Endodermal cell (in vitro differentiated cells): ENCODE results near the gene TBC1D16. TPM values are rescaled to one million over a fixed set of nuclear protein-coding genes. Genes with fewer than 3 reads are reported as not detected.
A peak's percentile ranks its signal among the peaks of the same experiment; 100 is the strongest.

ENCODE experiments used
- DNase-seq: peaks from one replicate; pipeline ENCODE4 v3.0.0-alpha.2; 2017
- H3K27ac ChIP-seq: 2 replicates; pipeline ENCODE4 v1.5.1; 2013; ENCODE audit warnings: mild to moderate bottlenecking, low read depth, low read length, moderate library complexity
- H3K27me3 ChIP-seq: 2 replicates; pipeline ENCODE4 v1.6.1; 2013; ENCODE audit warnings: mild to moderate bottlenecking, low read length, moderate library complexity; ENCODE audit not compliant: insufficient read depth, control insufficient read depth, poor library complexity, severe bottlenecking
- H3K36me3 ChIP-seq: 2 replicates; pipeline ENCODE4 v1.7.0; 2013; ENCODE audit warnings: mild to moderate bottlenecking, low read length, moderate library complexity; ENCODE audit not compliant: control insufficient read depth, insufficient read depth
- H3K4me1 ChIP-seq: one replicate; pipeline ENCODE4 v1.7.0; 2013; ENCODE audit warnings: low read length; ENCODE audit not compliant: control insufficient read depth, insufficient read depth
- H3K4me3 ChIP-seq: 2 replicates; pipeline ENCODE4 v1.5.1; 2013; ENCODE audit warnings: mild to moderate bottlenecking, low read length, moderate library complexity
- H3K9ac ChIP-seq: 2 replicates; pipeline ENCODE4 v1.6.1; 2013; ENCODE audit warnings: mild to moderate bottlenecking, low read length, moderate library complexity; ENCODE audit not compliant: poor library complexity, severe bottlenecking; ENCODE audit errors: extremely low read depth
- H3K9me3 ChIP-seq: 2 replicates; pipeline ENCODE4 v1.6.1; 2013; ENCODE audit warnings: mild to moderate bottlenecking, low read length, moderate library complexity; ENCODE audit not compliant: control insufficient read depth
- H3K27ac Mint-ChIP-seq: 2 replicates; pipeline ENCODE4 v1.8.0; 2020; ENCODE audit warnings: mixed read lengths
- H3K27me3 Mint-ChIP-seq: 2 replicates; pipeline ENCODE4 v1.8.0; 2021; ENCODE audit warnings: mild to moderate bottlenecking, mixed read lengths; ENCODE audit not compliant: insufficient read depth
- H3K36me3 Mint-ChIP-seq: 2 replicates; pipeline ENCODE4 v1.8.0; 2020; ENCODE audit warnings: low read depth, mixed read lengths
- H3K4me1 Mint-ChIP-seq: 2 replicates; pipeline ENCODE4 v1.8.0; 2020; ENCODE audit warnings: mixed read lengths
- H3K4me3 Mint-ChIP-seq: 2 replicates; pipeline ENCODE4 v1.8.0; 2020; ENCODE audit warnings: mild to moderate bottlenecking, moderate library complexity, mixed read lengths
- H3K9me3 Mint-ChIP-seq: 2 replicates; pipeline ENCODE4 v1.8.0; 2020; ENCODE audit warnings: mild to moderate bottlenecking, mixed read lengths
- WGBS, 2 experiments: methylation state at CpG; one replicate each; pipeline versions ENCODE4 v1.1.5 to v1.1.7; 2013; ENCODE audit warnings: missing lambda C conversion rate in 2 of 2, mixed read lengths in 1 of 2; ENCODE audit not compliant: insufficient coverage in 1 of 2, insufficient read length in 1 of 2; 5-methylcytosine and 5-hydroxymethylcytosine counted together
- long read RNA-seq, 4 experiments: library from polyadenylated mRNA in 2 of 4; library from RNA in 1 of 4; library from capped mRNA in 1 of 4; stranded (forward) in 3 of 4; unstranded in 1 of 4; transcript quantifications; one replicate each; pipeline ENCODE4 v2.0.0, GENCODE V29; 2020 to 2021; ENCODE audit warnings: inconsistent platforms in 1 of 4
- polyA plus RNA-seq, 2 experiments: library from polyadenylated mRNA; stranded (reverse); fragments of 50-300 nt; gene quantifications; one replicate each; pipeline ENCODE4 v1.2.3, GENCODE V29; 2013
- total RNA-seq, 2 donors: library from RNA; stranded (reverse); fragmentation: NEBNext Ultra II Directional in 1 of 2; extraction: Animal tissue kit (Norgen Biotek cat#: 25700) in 1 of 2; gene quantifications; 2 replicates in 1 of 2; 3 replicates in 1 of 2; pipeline ENCODE4 v1.2.1, GENCODE V29; 2021
- TF ChIP-seq, protein P1 (sequence below): fragments of 200-600 bp; sonication (generic); conservative IDR thresholded peaks from 2 replicates; pipeline ENCODE4 v1.5.0; 2021; ENCODE audit warnings: antibody characterized with exemption, mild to moderate bottlenecking

TBC1D16 gene, protein sequence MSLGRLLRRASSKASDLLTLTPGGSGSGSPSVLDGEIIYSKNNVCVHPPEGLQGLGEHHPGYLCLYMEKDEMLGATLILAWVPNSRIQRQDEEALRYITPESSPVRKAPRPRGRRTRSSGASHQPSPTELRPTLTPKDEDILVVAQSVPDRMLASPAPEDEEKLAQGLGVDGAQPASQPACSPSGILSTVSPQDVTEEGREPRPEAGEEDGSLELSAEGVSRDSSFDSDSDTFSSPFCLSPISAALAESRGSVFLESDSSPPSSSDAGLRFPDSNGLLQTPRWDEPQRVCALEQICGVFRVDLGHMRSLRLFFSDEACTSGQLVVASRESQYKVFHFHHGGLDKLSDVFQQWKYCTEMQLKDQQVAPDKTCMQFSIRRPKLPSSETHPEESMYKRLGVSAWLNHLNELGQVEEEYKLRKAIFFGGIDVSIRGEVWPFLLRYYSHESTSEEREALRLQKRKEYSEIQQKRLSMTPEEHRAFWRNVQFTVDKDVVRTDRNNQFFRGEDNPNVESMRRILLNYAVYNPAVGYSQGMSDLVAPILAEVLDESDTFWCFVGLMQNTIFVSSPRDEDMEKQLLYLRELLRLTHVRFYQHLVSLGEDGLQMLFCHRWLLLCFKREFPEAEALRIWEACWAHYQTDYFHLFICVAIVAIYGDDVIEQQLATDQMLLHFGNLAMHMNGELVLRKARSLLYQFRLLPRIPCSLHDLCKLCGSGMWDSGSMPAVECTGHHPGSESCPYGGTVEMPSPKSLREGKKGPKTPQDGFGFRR
- 100 to 1,000 TPM in 1 of 2 donors, 10 to 100 TPM in 1; 88.2 to 116 TPM for total RNA-seq
- polyA plus RNA-seq (2013, experiment 1 of 2): 56.3 TPM
- 53.8 TPM for polyA plus RNA-seq (2013, experiment 2 of 2)
- long read RNA-seq, experiment 1, full-length matches to known transcripts: 1 of 50 reads
- long read RNA-seq, experiment 1, partial matches to known transcripts: 6 of 50 reads
- long read RNA-seq, experiment 1, other reads (novel, unspliced or antisense): 43 of 50 reads
- long read RNA-seq, experiment 2, full-length matches to known transcripts: 17 of 110 reads
- long read RNA-seq, experiment 2, partial matches to known transcripts: 7 of 110 reads
- long read RNA-seq, experiment 2, other reads (novel, unspliced or antisense): 86 of 110 reads
- long read RNA-seq, experiment 3, full-length matches to known transcripts: 52 of 175 reads
- long read RNA-seq, experiment 3, partial matches to known transcripts: 23 of 175 reads
- long read RNA-seq, experiment 3, other reads (novel, unspliced or antisense): 100 of 175 reads
- long read RNA-seq, experiment 4, partial matches to known transcripts: 1 of 13 reads
- long read RNA-seq, experiment 4, other reads (novel, unspliced or antisense): 12 of 13 reads

DNA sequence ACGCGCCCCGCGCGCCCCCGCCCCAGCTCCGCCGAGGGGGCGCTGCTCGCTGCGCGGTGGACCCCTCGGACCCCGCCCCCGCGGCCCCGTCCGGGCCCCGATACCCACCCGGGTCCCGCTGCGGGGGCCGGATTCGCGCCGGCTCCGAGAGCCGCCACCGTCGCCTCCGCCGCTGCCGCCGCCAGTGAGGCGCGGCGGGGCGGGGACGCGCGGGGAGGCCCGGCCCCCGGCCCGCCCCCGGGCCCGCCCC, at the start of gene TBC1D16:
TSS of gene TBC1D16 (minus strand) at position 186 of the 250 bp plus-strand sequence. CDS start 22,325 bp downstream, outside the sequence.
- peak within 1 kb of the TSS; percentile 99 for H3K27ac ChIP-seq
- peak within 1 kb of the TSS; percentile 92 for H3K4me3 Mint-ChIP-seq
- H3K36me3 Mint-ChIP-seq: peaks cover 12% of the 10 kb centered on the region
- no peaks in the 10 kb centered on the region for H3K9me3 Mint-ChIP-seq
- peaks cover 3% of the 10 kb centered on the region for H3K4me1 ChIP-seq
- H3K9me3 ChIP-seq: no peaks in the 10 kb centered on the region
- no peaks in the 10 kb centered on the region for H3K27me3 ChIP-seq
- peaks cover 10% of the 10 kb centered on the region for H3K36me3 ChIP-seq
- peak within 1 kb of the TSS; percentile 95 for H3K4me3 ChIP-seq
- H3K27ac Mint-ChIP-seq: peak within 1 kb of the TSS; percentile 95
- TF ChIP-seq, protein P1, sequence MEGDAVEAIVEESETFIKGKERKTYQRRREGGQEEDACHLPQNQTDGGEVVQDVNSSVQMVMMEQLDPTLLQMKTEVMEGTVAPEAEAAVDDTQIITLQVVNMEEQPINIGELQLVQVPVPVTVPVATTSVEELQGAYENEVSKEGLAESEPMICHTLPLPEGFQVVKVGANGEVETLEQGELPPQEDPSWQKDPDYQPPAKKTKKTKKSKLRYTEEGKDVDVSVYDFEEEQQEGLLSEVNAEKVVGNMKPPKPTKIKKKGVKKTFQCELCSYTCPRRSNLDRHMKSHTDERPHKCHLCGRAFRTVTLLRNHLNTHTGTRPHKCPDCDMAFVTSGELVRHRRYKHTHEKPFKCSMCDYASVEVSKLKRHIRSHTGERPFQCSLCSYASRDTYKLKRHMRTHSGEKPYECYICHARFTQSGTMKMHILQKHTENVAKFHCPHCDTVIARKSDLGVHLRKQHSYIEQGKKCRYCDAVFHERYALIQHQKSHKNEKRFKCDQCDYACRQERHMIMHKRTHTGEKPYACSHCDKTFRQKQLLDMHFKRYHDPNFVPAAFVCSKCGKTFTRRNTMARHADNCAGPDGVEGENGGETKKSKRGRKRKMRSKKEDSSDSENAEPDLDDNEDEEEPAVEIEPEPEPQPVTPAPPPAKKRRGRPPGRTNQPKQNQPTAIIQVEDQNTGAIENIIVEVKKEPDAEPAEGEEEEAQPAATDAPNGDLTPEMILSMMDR: no peak
- peaks cover 31% of the 10 kb centered on the region for H3K4me1 Mint-ChIP-seq
- no peaks in the 10 kb centered on the region for H3K27me3 Mint-ChIP-seq
- DNase-seq: no peak
- peak within 1 kb of the TSS; percentile 93 for H3K9ac ChIP-seq
- 0% methylated on average over 46 of the region's 46 CpGs; no CpG with 5 or more reads in 1 of the 2 experiments for WGBS, 2 experiments

DNA sequence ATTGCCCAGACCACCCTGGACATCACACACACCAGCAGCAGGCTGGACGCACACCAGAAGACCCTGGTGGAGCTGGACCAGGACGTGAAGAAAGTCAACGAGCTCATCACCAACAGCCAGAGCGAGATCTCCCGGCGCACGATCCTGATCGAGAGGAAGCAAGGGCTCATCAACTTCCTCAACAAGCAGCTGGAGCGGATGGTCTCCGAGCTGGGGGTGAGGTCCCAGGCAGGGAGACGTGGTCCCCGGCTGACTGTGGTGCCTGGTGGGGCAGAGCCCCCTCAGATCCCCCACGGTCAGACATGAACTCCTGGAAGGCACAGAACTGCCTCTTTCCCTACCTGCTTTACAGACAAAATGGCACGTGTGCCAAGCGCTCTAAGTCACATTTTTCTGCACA, 49.1 kb upstream of the TBC1D16 start:
- 95 to 98% methylated on average over 14 to 15 of the region's 15 CpGs for WGBS, 2 experiments
- H3K27me3 Mint-ChIP-seq: no peaks in the 10 kb centered on the region
- Histone ChIP-seq H3K27ac (no peak overlapping the region), H3K9me3 (no peaks in the 10 kb centered on the region), H3K4me3 (no peak overlapping the region), H3K27me3 (no peaks in the 10 kb centered on the region), H3K36me3 (no peaks in the 10 kb centered on the region), H3K9ac (no peak overlapping the region), H3K4me1 (no peaks in the 10 kb centered on the region)
- H3K4me1 Mint-ChIP-seq: peaks cover 1% of the 10 kb centered on the region
- DNase-seq: no peak
- H3K4me3 Mint-ChIP-seq: no peak overlapping the region
- no peaks in the 10 kb centered on the region for H3K9me3 Mint-ChIP-seq
- TF ChIP-seq, protein P1: no peak
- no peak overlapping the region for H3K27ac Mint-ChIP-seq
- peaks cover 3% of the 10 kb centered on the region for H3K36me3 Mint-ChIP-seq

DNA sequence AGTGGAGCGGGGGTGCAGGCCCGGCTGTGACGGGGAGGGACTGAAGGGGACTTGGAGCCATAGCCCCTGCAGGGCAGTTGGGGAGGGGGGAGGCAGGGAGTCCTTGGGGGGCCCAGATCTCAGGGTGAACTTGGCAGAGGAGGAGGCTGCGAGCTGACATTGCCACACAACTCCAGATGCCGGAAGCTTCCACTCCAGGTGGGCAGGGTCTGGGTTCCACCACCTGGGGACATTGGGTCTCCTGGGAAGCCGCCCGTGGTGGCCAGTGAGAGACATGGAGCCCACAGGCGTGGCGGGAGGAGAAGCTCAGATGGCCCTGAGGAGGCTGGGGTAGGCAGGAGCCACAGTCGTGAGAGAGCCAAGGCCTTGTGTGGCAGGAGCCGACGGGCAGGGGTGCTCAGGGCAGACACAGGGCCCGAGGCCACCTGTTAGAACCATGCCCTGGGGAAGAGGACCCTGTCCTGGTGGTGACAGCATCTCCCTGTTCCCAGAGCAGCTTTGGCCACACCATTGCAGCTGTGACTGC, 47.5 kb upstream of the TBC1D16 start:
- Histone ChIP-seq H3K27ac (no peak overlapping the region), H3K9ac (no peak overlapping the region), H3K27me3 (no peaks in the 10 kb centered on the region), H3K36me3 (no peaks in the 10 kb centered on the region), H3K4me1 (no peaks in the 10 kb centered on the region), H3K4me3 (no peak overlapping the region), H3K9me3 (no peaks in the 10 kb centered on the region)
- DNase-seq: no peak
- Mint-ChIP-seq H3K4me3 (no peak overlapping the region), H3K27ac (no peak overlapping the region), H3K36me3 (peaks cover 3% of the 10 kb centered on the region), H3K9me3 (no peaks in the 10 kb centered on the region), H3K27me3 (no peaks in the 10 kb centered on the region), H3K4me1 (peaks cover 1% of the 10 kb centered on the region)
- TF ChIP-seq, protein P1: no peak
- WGBS, 2 experiments: 89 to 100% methylated on average over 1 to 13 of the region's 13 CpGs
